HFF-Myc (cell line): ENCODE results near the gene GOLGB1.
"Not testable (repeated sequence)": the region's sequence is repeated elsewhere in the genome, so short reads cannot be mapped to it uniquely, and the experiment has no call there.

ENCODE experiments used
- DNase-seq: peaks from one replicate; pipeline ENCODE4 v3.0.0-alpha.2; 2011; ENCODE audit warnings: low read depth; ENCODE audit errors: extremely low read depth
- H3K4me3 ChIP-seq: replicated peaks from 2 replicates; pipeline ENCODE4 v1.5.1; 2011; ENCODE audit warnings: low read depth, mild to moderate bottlenecking, control low read depth, low read length
- TF ChIP-seq, protein P1 (sequence below): IDR thresholded peaks from 2 replicates; pipeline ENCODE4 v1.5.1; 2012; ENCODE audit warnings: mild to moderate bottlenecking, low read depth, low read length, control low read depth; ENCODE audit errors: missing control alignments

The GOLGB1 gene

GRCh38 chr3:121690777-121691405, 58.6 kb downstream of the GOLGB1 start:
- TF ChIP-seq, protein P1, sequence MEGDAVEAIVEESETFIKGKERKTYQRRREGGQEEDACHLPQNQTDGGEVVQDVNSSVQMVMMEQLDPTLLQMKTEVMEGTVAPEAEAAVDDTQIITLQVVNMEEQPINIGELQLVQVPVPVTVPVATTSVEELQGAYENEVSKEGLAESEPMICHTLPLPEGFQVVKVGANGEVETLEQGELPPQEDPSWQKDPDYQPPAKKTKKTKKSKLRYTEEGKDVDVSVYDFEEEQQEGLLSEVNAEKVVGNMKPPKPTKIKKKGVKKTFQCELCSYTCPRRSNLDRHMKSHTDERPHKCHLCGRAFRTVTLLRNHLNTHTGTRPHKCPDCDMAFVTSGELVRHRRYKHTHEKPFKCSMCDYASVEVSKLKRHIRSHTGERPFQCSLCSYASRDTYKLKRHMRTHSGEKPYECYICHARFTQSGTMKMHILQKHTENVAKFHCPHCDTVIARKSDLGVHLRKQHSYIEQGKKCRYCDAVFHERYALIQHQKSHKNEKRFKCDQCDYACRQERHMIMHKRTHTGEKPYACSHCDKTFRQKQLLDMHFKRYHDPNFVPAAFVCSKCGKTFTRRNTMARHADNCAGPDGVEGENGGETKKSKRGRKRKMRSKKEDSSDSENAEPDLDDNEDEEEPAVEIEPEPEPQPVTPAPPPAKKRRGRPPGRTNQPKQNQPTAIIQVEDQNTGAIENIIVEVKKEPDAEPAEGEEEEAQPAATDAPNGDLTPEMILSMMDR, result no peak
- H3K4me3 ChIP-seq, result no peak overlapping the region
- no peak for DNase-seq

DNA sequence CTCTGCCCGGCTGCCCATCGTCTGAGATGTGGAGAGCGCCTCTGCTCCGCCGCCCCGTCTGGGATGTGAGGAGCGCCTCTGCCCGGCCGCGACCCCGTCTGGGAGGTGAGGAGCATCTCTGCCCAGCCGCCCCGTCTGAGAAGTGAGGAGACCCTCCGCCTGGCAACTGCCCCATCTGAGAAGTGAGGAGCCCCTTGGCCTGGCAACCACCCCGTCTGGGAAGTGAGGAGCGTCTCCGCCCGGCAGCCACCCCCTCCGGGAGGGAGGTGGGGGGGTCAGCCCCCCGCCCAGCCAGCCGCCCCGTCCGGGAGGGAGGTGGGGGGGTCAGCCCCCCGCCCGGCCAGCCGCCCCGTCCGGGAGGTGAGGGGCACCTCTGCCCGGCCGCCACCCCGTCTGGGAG, 60.8 kb downstream of the GOLGB1 start:
- not testable (repeated sequence) for H3K4me3 ChIP-seq, DNase-seq

DNA sequence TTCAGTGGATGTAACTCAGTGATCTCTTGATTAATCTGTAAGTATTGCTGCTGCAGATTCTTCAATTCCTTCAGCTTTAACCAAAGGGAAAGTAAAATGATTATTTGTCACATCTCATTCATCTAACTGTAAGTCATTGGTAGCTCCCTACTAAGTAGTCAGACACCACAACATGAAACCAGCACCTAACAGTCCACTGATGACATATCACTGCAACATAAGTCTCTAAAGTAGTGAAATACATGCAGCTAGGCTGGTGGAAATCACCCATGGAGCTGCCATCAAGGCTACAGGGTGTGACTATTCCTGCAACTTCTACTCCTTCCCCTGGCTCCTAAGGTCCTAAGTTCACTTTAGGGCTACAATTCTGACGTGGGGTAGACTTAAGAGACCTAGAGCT, 67.7 kb downstream of the GOLGB1 start:
- TF ChIP-seq, protein P1, result no peak
- H3K4me3 ChIP-seq, result no peak overlapping the region
- no peak for DNase-seq

GRCh38 chr3:121677141-121677540, 72.4 kb downstream of the GOLGB1 start:
- no peak overlapping the region for H3K4me3 ChIP-seq
- no peak for DNase-seq
- TF ChIP-seq, protein P1, result no peak

- no peak for DNase-seq
- no peak overlapping the region for H3K4me3 ChIP-seq
- TF ChIP-seq, protein P1, result no peak
Measured at GRCh38 chr3:121670676-121671075, 78.9 kb downstream of the GOLGB1 start.

DNA sequence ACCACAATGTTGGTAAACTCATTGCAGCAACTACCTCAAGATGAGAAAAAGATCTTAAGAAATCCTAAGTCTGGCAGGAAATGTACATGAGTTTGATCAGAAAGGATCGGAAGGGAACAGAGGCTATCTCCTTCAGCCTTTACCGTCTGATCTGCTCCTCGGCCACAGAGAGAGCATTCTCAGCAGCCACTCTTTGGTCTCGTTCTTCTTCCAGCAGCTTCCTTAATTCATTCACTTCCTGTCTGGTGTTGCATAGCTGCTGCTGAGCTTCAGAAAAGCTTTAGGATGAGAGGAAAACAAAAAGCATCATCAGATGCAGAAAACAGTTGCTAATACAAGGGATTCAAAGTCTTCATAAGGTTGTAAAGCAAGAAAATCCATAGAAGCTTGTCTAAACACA, 82.2 kb downstream of the GOLGB1 start:
- DNase-seq, result no peak
- TF ChIP-seq, protein P1, result no peak
- no peak overlapping the region for H3K4me3 ChIP-seq

GRCh38 chr3:121665488-121665887, 84.1 kb downstream of the GOLGB1 start:
- no peak overlapping the region for H3K4me3 ChIP-seq
- TF ChIP-seq, protein P1, result no peak
- no peak for DNase-seq
